ENCODE results near the gene MICU2.

Gene MICU2

DNA sequence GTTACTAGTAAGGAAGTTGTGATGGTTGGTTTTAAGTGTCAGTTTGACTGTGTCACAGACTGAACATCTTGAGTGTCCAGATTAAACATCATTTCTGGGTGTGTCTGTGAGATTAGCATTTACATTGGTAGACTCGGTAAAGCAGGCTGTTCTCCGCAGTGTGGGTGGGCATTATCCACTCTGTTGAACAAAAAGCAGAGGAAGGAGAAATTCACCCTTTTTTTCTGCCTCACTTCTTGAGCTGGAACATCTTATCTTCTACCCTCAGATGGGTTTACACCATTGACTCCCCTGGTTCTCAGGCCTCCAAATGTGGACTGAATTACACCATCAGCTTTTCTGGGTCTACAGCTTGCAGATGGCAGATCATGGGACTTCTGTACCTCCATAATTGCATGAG lies 81.1 kb downstream of the MICU2 start:
- no peak for TF ChIP-seq POLR2AphosphoS5 (IDR thresholded peaks at IDR 0.05; ENCODE audit: low read depth, low read length)
- TF ChIP-seq SIN3A (IDR thresholded peaks at IDR 0.05; ENCODE audit: borderline replicate concordance, insufficient read depth, low read length) = no peak
- TF ChIP-seq TAF1 (IDR thresholded peaks at IDR 0.05; ENCODE audit: borderline replicate concordance, insufficient read depth, low read length) = no peak
- TF ChIP-seq, protein P1, sequence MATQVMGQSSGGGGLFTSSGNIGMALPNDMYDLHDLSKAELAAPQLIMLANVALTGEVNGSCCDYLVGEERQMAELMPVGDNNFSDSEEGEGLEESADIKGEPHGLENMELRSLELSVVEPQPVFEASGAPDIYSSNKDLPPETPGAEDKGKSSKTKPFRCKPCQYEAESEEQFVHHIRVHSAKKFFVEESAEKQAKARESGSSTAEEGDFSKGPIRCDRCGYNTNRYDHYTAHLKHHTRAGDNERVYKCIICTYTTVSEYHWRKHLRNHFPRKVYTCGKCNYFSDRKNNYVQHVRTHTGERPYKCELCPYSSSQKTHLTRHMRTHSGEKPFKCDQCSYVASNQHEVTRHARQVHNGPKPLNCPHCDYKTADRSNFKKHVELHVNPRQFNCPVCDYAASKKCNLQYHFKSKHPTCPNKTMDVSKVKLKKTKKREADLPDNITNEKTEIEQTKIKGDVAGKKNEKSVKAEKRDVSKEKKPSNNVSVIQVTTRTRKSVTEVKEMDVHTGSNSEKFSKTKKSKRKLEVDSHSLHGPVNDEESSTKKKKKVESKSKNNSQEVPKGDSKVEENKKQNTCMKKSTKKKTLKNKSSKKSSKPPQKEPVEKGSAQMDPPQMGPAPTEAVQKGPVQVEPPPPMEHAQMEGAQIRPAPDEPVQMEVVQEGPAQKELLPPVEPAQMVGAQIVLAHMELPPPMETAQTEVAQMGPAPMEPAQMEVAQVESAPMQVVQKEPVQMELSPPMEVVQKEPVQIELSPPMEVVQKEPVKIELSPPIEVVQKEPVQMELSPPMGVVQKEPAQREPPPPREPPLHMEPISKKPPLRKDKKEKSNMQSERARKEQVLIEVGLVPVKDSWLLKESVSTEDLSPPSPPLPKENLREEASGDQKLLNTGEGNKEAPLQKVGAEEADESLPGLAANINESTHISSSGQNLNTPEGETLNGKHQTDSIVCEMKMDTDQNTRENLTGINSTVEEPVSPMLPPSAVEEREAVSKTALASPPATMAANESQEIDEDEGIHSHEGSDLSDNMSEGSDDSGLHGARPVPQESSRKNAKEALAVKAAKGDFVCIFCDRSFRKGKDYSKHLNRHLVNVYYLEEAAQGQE (IDR thresholded peaks at IDR 0.05; ENCODE audit: insufficient read depth in 1 of 2, low read depth in 2 of 2, low read length in 2 of 2) = no peak
- TF ChIP-seq FOXP2 (optimal IDR thresholded peaks at IDR 0.05; ENCODE audit: borderline replicate concordance, extremely low read depth, extremely low read length, insufficient read depth) = no peak

DNA sequence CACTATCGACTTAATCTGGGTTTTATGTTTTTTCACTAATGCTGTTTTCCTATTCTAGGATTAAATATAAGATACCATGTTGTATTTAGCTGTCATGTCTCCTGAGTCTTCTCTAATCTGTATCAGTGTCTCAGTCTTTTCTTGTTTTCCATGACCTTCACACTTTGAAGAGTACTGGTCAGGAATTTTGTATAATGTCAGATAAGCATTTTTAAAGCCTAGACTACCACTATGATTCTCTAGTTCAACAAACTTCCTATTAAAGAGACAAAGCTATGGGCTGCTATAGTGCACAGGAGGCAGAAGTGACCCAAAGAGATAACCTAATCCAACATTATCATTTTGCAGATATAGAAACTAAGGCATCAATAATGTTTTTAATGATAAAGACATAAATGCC lies 81.8 kb downstream of the MICU2 start:
- TF ChIP-seq POLR2AphosphoS5 (IDR thresholded peaks at IDR 0.05; ENCODE audit: low read depth, low read length) (no peak), FOXP2 (optimal IDR thresholded peaks at IDR 0.05; ENCODE audit: borderline replicate concordance, extremely low read depth, extremely low read length, insufficient read depth) (no peak), SIN3A (IDR thresholded peaks at IDR 0.05; ENCODE audit: borderline replicate concordance, insufficient read depth, low read length) (no peak), TAF1 (IDR thresholded peaks at IDR 0.05; ENCODE audit: borderline replicate concordance, insufficient read depth, low read length) (no peak)
- TF ChIP-seq, protein P1 (IDR thresholded peaks at IDR 0.05; ENCODE audit: insufficient read depth in 1 of 2, low read depth in 2 of 2, low read length in 2 of 2) = no peak

DNA sequence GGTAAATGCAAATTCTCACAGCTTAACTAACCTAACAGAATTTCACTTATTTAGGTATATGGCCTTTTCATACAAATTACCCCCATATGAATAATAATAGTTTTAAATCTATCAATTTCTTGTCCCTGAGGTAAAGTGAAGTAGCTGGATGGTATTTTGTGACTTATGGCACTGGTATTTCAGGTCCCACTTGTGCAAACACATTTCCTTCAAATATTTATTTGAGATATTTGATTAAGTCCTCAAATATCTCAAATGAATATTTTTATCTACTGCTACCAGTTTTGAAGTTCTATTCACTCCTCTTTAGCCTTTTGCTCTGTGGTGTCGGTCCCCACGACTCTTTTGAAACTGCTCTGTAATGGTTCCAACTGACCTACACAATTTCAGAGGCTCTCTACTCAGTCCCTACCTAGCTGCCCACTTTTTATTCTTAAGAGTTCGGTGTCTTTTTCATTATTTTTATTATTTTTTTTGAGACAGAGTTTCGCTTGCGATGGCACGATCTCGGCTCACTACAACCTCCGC lies 85.3 kb downstream of the MICU2 start:
- no peak for TF ChIP-seq FOXP2 (optimal IDR thresholded peaks at IDR 0.05; ENCODE audit: borderline replicate concordance, extremely low read depth, extremely low read length, insufficient read depth)
- TF ChIP-seq SIN3A (IDR thresholded peaks at IDR 0.05; ENCODE audit: borderline replicate concordance, insufficient read depth, low read length) = no peak
- no peak for TF ChIP-seq TAF1 (IDR thresholded peaks at IDR 0.05; ENCODE audit: borderline replicate concordance, insufficient read depth, low read length)
- TF ChIP-seq POLR2AphosphoS5 (IDR thresholded peaks at IDR 0.05; ENCODE audit: low read depth, low read length) = no peak
- TF ChIP-seq, protein P1 (IDR thresholded peaks at IDR 0.05; ENCODE audit: insufficient read depth in 1 of 2, low read depth in 2 of 2, low read length in 2 of 2) = no peak

DNA sequence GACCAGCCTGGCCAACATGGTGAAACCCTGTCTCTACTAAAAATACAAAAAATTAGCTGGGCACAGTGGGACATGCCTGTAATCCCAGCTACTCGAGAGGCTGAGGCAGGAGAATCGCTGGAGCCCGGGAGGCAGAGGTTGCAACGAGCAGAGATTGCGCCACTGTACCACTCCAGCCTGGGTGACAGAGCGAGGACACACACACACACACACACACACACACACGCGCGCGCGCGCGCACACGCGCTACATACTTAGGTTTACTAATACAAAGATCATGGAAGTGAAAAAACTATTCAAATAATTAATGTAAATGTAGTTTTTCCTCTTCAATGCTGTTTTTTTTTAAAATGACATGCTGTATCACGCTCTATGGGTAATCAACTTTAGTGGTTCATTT lies 86.4 kb downstream of the MICU2 start:
- TF ChIP-seq POLR2AphosphoS5 (IDR thresholded peaks at IDR 0.05; ENCODE audit: low read depth, low read length) = no peak
- TF ChIP-seq, protein P1 (IDR thresholded peaks at IDR 0.05; ENCODE audit: insufficient read depth in 1 of 2, low read depth in 2 of 2, low read length in 2 of 2) = no peak
- no peak for TF ChIP-seq SIN3A (IDR thresholded peaks at IDR 0.05; ENCODE audit: borderline replicate concordance, insufficient read depth, low read length)
- TF ChIP-seq TAF1 (IDR thresholded peaks at IDR 0.05; ENCODE audit: borderline replicate concordance, insufficient read depth, low read length) = no peak
- no peak for TF ChIP-seq FOXP2 (optimal IDR thresholded peaks at IDR 0.05; ENCODE audit: borderline replicate concordance, extremely low read depth, extremely low read length, insufficient read depth)

DNA sequence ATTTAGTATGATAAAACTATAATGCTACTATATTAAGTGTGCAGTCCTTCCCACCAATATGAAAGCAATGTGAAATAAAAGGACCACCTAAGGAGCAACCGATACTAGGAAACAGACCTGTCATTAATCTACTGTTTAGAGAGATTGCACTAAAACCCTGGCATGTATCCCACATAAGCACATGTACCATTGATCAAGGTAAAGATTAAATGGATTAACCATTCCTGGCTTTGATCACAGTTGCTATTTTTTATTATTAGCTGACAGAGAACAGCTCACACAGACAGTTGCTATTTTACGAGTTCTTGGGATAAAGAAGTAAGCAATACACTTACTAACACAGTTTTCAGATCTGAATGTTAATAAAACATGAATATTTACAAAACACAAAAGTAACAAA lies 87.2 kb downstream of the MICU2 start:
- TF ChIP-seq POLR2AphosphoS5 (IDR thresholded peaks at IDR 0.05; ENCODE audit: low read depth, low read length) (no peak), SIN3A (IDR thresholded peaks at IDR 0.05; ENCODE audit: borderline replicate concordance, insufficient read depth, low read length) (no peak)

Measured in PFSK-1 (cell line).